ENCODE data around the gene SMG1. TPM values are rescaled to one million over a fixed set of nuclear protein-coding genes. Genes with fewer than 3 reads are reported as not detected.

Gene SMG1
- total and polyA plus RNA-seq, 2 of the 13 experiments (the other 11 are each of a cell fraction or from before 2014, with no cell fraction given): 48.7 to 53.7 TPM

GRCh38 chr16:18932243-18932987 is 6.2 kb upstream of the SMG1 start (continued):
- TF ChIP-seq CBX2 (IDR thresholded peaks at IDR 0.05; ENCODE audit: low read depth, low read length) (no peak), CBX2 (CRISPR knock-in tag; IDR thresholded peaks at IDR 0.05; ENCODE audit: low read depth) (no peak), ZMYM3 (CRISPR knock-in tag; IDR thresholded peaks at IDR 0.05) (no peak), ZNF879 (CRISPR knock-in tag; IDR thresholded peaks at IDR 0.05) (no peak), MXD1 (CRISPR knock-in tag; IDR thresholded peaks at IDR 0.05) (no peak), ZNF652 (CRISPR knock-in tag; IDR thresholded peaks at IDR 0.05; ENCODE audit: borderline replicate concordance, low read depth) (peak; percentile 90), JDP2 (CRISPR knock-in tag; IDR thresholded peaks at IDR 0.05; ENCODE audit: borderline replicate concordance) (no peak), SNAPC2 (CRISPR knock-in tag; IDR thresholded peaks at IDR 0.05) (no peak), NR2F2 (IDR thresholded peaks at IDR 0.05; ENCODE audit: borderline replicate concordance, low read depth) (peak; percentile 73), YEATS2 (CRISPR knock-in tag; IDR thresholded peaks at IDR 0.05; ENCODE audit: borderline replicate concordance) (no peak), POLR2AphosphoS2 (IDR thresholded peaks at IDR 0.05; ENCODE audit: low read depth, low read length) (no peak), ZNF234 (CRISPR knock-in tag; conservative IDR thresholded peaks at IDR 0.05) (no peak), ZNF180 (CRISPR knock-in tag; IDR thresholded peaks at IDR 0.05; ENCODE audit: borderline replicate concordance, low read depth) (no peak), GATAD2A (CRISPR knock-in tag; IDR thresholded peaks at IDR 0.05) (peak; percentile 64), SP1 (IDR thresholded peaks at IDR 0.05) (no peak), SP1 (CRISPR knock-in tag; IDR thresholded peaks at IDR 0.05) (no peak), ELF4 (CRISPR knock-in tag; IDR thresholded peaks at IDR 0.05; ENCODE audit: borderline replicate concordance) (no peak), NFIC (IDR thresholded peaks at IDR 0.05; ENCODE audit: low read length) (peak; percentile 72; the same call in 1 of the 2 replicates), KAT7 (CRISPR knock-in tag; IDR thresholded peaks at IDR 0.05; ENCODE audit: borderline replicate concordance) (no peak), NR2F1 (CRISPR knock-in tag; IDR thresholded peaks at IDR 0.05) (peak; percentile 70 to 77), KMT2A (CRISPR knock-in tag; IDR thresholded peaks at IDR 0.05) (no peak), KDM2A (CRISPR knock-in tag; IDR thresholded peaks at IDR 0.05; ENCODE audit: borderline replicate concordance, low read depth) (no peak), ZNF317 (CRISPR knock-in tag; IDR thresholded peaks at IDR 0.05) (no peak), ZNF784 (CRISPR knock-in tag; IDR thresholded peaks at IDR 0.05; ENCODE audit: borderline replicate concordance) (no peak), FOXM1 (CRISPR knock-in tag; IDR thresholded peaks at IDR 0.05) (no peak), ZNF276 (CRISPR knock-in tag; IDR thresholded peaks at IDR 0.05; ENCODE audit: low read depth) (no peak), ZFP62 (CRISPR knock-in tag; IDR thresholded peaks at IDR 0.05) (no peak), ZNF740 (CRISPR knock-in tag; IDR thresholded peaks at IDR 0.05) (no peak), ARNT (IDR thresholded peaks at IDR 0.05) (no peak), BCL6 (CRISPR knock-in tag; IDR thresholded peaks at IDR 0.05) (peak; percentile 100), RBAK (CRISPR knock-in tag; IDR thresholded peaks at IDR 0.05) (no peak), CBX5 (CRISPR knock-in tag; IDR thresholded peaks at IDR 0.05; ENCODE audit: borderline replicate concordance) (no peak)
